SK-N-SH treated with all-trans-retinoic acid at 6 μM for 48 hours (cell line): ENCODE measurements around the gene PES1.

ENCODE experiments used
- ARNTL ChIP-seq: fragments of 450-650 bp; formaldehyde crosslinking; IDR thresholded peaks from 2 replicates; pipeline ENCODE4 v1.5.0; 2020; ENCODE audit warnings: low read depth, mild to moderate bottlenecking, moderate library complexity, borderline replicate concordance
- BACH2 ChIP-seq: fragments of 250-450 bp; sonication (Bioruptor Pico); IDR thresholded peaks from 2 replicates; pipeline ENCODE4 v1.9.0; 2021; ENCODE audit warnings: mild to moderate bottlenecking, borderline replicate concordance
- GLIS3 ChIP-seq: fragments of 250-450 bp; sonication (Bioruptor Pico); IDR thresholded peaks from 2 replicates; pipeline ENCODE4 v1.5.0; 2020; ENCODE audit warnings: mild to moderate bottlenecking, moderate library complexity
- ISL1 ChIP-seq: fragments of 250-450 bp; sonication (Bioruptor Pico); IDR thresholded peaks from 2 replicates; pipeline ENCODE4 v2.1.2; 2022; ENCODE audit warnings: mild to moderate bottlenecking, moderate library complexity
- PATZ1 ChIP-seq: fragments of 250-450 bp; sonication (Bioruptor Pico); IDR thresholded peaks from 2 replicates; pipeline ENCODE4 v1.8.0; 2020; ENCODE audit warnings: mild to moderate bottlenecking, moderate library complexity, borderline replicate concordance
- POU6F1 ChIP-seq: fragments of 250-450 bp; sonication (Bioruptor Pico); IDR thresholded peaks from 2 replicates; pipeline ENCODE4 v1.8.0; 2021; ENCODE audit warnings: low read depth, mild to moderate bottlenecking, moderate library complexity, borderline replicate concordance
- PPARA ChIP-seq: fragments of 250-450 bp; sonication (Bioruptor Pico); IDR thresholded peaks from 2 replicates; pipeline ENCODE4 v1.5.0; 2020; ENCODE audit warnings: mild to moderate bottlenecking, borderline replicate concordance
- RARB ChIP-seq: fragments of 250-450 bp; sonication (Bioruptor Pico); IDR thresholded peaks from 2 replicates; pipeline ENCODE4 v1.8.0; 2021; ENCODE audit warnings: mild to moderate bottlenecking, moderate library complexity
- ZFP30 ChIP-seq: fragments of 450-650 bp; formaldehyde crosslinking; IDR thresholded peaks from 2 replicates; pipeline ENCODE4 v1.5.0; 2022; ENCODE audit warnings: mild to moderate bottlenecking, moderate library complexity
- ZNF70 ChIP-seq: fragments of 450-650 bp; formaldehyde crosslinking; IDR thresholded peaks from 2 replicates; pipeline ENCODE4 v1.5.0; 2020; ENCODE audit warnings: mild to moderate bottlenecking, moderate library complexity
- ZNF8 ChIP-seq: fragments of 450-650 bp; formaldehyde crosslinking; IDR thresholded peaks from 2 replicates; pipeline ENCODE4 v1.5.0; 2020; ENCODE audit warnings: mild to moderate bottlenecking, moderate library complexity

- no peak for TF ChIP-seq POU6F1
- no peak for TF ChIP-seq ARNTL (CRISPR knock-in tag)
- TF ChIP-seq ZNF8 (CRISPR knock-in tag), result no peak
- no peak for TF ChIP-seq PPARA (CRISPR knock-in tag)
- no peak for TF ChIP-seq PATZ1 (CRISPR knock-in tag)
- no peak for TF ChIP-seq GLIS3 (CRISPR knock-in tag)
- no peak for TF ChIP-seq ZFP30
- no peak for TF ChIP-seq RARB (CRISPR knock-in tag)
- TF ChIP-seq BACH2 (CRISPR knock-in tag), result no peak
- no peak for TF ChIP-seq ISL1 (CRISPR knock-in tag)
- TF ChIP-seq ZNF70 (CRISPR knock-in tag), result no peak
Measured at GRCh38 chr22:30605449-30606110, 13.9 kb upstream of the PES1 start.
